OCI-LY3 (cell line): ENCODE results near the gene ACRBP.

Experiments
- H2AFZ ChIP-seq: fragments of 200-600, 300-600 bp; shearing (Covaris generic); 2 replicates; pipeline ENCODE4 v1.6.0; 2014; ENCODE audit warnings: antibody characterized with exemption, low read depth, low read length
- H3K27ac ChIP-seq: fragments of 200-600, 300-600 bp; sonication (generic); 2 replicates; pipeline ENCODE4 v1.5.1; 2014; ENCODE audit warnings: mild to moderate bottlenecking, low read length, moderate library complexity, mixed read lengths
- H3K27me3 ChIP-seq: fragments of 200-600, 300-600 bp; sonication (generic); 2 replicates; pipeline ENCODE4 v1.6.1; 2014; ENCODE audit warnings: low read depth, low read length, mixed read lengths
- H3K36me3 ChIP-seq: fragments of 200-600, 300-600 bp; sonication (generic); replicated peaks from 2 replicates; pipeline ENCODE3; 2014; ENCODE audit warnings: low read depth, low read length, mixed read lengths
- H3K4me1 ChIP-seq: fragments of 300-600, 200-600 bp; sonication (generic); 2 replicates; pipeline ENCODE4 v1.6.1; 2014; ENCODE audit warnings: low read length, mixed read lengths
- H3K4me2 ChIP-seq: fragments of 200-600, 300-600 bp; sonication (generic); 2 replicates; pipeline ENCODE4 v1.6.1; 2014; ENCODE audit warnings: low read length, mixed read lengths
- H3K4me3 ChIP-seq: fragments of 300-600, 200-600 bp; sonication (generic); 2 replicates; pipeline ENCODE4 v1.5.1; 2014; ENCODE audit warnings: antibody characterized with exemption, mild to moderate bottlenecking, low read length, moderate library complexity
- H3K79me2 ChIP-seq: fragments of 300-600, 200-600 bp; shearing (Covaris generic); 2 replicates; pipeline ENCODE4 v1.6.1; 2014; ENCODE audit warnings: mild to moderate bottlenecking, low read length, mixed read lengths
- H3K9ac ChIP-seq: fragments of 300-600, 200-600 bp; shearing (Covaris generic); 2 replicates; pipeline ENCODE4 v1.6.0; 2014; ENCODE audit warnings: mild to moderate bottlenecking, low read length, moderate library complexity
- H3K9me3 ChIP-seq: fragments of 200-600, 300-600 bp; shearing (Covaris generic); 2 replicates; pipeline ENCODE4 v1.6.1; 2014; ENCODE audit warnings: low read length, mixed read lengths; ENCODE audit not compliant: insufficient read depth
- H4K20me1 ChIP-seq: fragments of 200-600, 300-600 bp; sonication (generic); 2 replicates; pipeline ENCODE4 v1.6.1; 2016; ENCODE audit warnings: low read length, mixed read lengths; ENCODE audit not compliant: insufficient read depth
- CTCF ChIP-seq: fragments of 200-600, 300-600 bp; sonication (generic); IDR thresholded peaks from 2 replicates; pipeline ENCODE4 v1.5.1; 2014; ENCODE audit warnings: antibody characterized with exemption, low read length, low read depth
- EZH2phosphoT487 ChIP-seq: fragments of 200-600 bp; shearing (Covaris generic); IDR thresholded peaks from 2 replicates; pipeline ENCODE4 v1.6.1; 2018; ENCODE audit warnings: antibody characterized with exemption, mixed run types, low read depth

Gene ACRBP

DNA sequence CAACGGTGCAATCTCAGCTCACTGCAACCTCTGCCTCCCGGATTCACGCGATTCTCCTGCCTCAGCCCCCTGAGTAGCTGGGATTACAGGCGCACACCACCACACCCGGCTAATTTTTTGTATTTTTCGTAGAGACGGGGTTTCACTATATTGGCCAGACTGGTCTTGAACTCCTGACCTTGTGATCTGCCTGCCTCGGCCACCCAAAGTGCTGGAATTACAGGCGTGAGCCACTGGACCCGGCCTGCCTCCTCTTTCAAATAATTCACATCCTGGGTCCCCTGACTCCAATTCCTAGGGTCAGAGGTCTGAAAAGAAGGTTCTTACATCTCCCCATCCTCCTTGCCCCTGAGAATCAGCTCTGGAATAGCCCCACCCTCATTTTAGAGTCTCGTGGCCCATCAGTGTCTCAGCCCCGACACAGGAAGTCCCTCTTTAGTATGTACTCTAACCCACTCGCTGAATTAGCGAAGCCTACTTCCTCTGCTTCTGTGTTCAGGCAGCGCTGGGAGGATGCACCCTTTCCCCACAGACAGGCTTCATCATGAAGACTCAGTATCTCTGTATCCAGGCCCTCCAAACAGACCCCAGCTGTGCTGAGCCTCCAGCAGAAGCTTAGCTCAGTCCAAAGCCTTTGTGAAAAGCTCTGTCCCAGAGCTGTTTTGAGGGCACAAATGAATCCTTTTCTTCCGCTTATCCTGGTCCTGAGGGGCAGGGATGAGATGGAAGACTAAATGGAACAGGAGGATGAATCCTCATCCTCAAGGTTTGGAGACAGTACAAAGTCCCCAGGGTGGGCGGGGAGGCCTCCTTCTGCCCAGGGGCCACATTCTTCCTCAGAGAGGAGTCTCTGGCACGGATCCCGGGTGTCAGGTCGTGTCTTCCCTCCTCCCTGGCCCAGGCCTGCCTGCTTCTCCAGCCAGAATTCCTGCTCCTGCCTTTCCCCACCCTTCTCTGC, 14.9 kb downstream of the ACRBP start:
- H2AFZ ChIP-seq = peak overlapping the region; percentile 83
- H3K9ac ChIP-seq = peak overlapping the region; percentile 62
- H3K27ac ChIP-seq = peak overlapping the region; percentile 66
- no peak for TF ChIP-seq EZH2phosphoT487
- peak overlapping the region; percentile 80 for H3K4me2 ChIP-seq
- no peaks in the 10 kb centered on the region for H3K79me2 ChIP-seq
- peak overlapping the region; percentile 71 for H3K4me3 ChIP-seq
- H3K9me3 ChIP-seq = no peaks in the 10 kb centered on the region
- no peaks in the 10 kb centered on the region for H3K27me3 ChIP-seq
- no peaks in the 10 kb centered on the region for H3K36me3 ChIP-seq
- H3K4me1 ChIP-seq = peaks cover 46% of the 10 kb centered on the region
- H4K20me1 ChIP-seq = no peaks in the 10 kb centered on the region

DNA sequence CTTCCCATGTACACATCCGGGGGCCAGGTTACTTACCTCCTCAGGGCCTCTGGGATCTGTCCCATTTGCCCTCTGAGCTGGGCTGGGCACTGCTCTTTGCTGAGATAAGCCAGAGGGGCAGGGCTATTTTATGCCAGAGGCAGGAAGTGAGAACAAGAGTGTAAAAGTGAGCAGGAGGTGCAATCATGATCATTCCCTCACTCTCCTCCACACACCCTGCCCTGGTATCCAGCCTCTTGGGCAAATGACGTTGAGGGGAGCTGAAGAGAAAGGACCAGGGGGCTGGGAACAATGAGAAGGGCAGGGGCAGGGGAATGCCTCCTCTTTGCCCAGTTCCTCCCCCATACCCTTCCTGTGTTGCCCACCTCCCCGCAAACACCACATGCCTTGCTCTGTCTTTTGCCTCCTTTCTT, 15.7 kb downstream of the ACRBP start:
- Histone ChIP-seq H3K79me2 (no peaks in the 10 kb centered on the region), H3K4me1 (peaks cover 51% of the 10 kb centered on the region), H3K27me3 (no peaks in the 10 kb centered on the region), H3K27ac (peak overlapping the region; percentile 66), H3K9me3 (no peaks in the 10 kb centered on the region), H2AFZ (peak overlapping the region; percentile 82), H4K20me1 (no peaks in the 10 kb centered on the region), H3K9ac (peak overlapping the region; percentile 62), H3K4me3 (peak overlapping the region; percentile 71), H3K4me2 (peak overlapping the region; percentile 80), H3K36me3 (no peaks in the 10 kb centered on the region)
- TF ChIP-seq EZH2phosphoT487 (no peak), CTCF (no peak)

DNA sequence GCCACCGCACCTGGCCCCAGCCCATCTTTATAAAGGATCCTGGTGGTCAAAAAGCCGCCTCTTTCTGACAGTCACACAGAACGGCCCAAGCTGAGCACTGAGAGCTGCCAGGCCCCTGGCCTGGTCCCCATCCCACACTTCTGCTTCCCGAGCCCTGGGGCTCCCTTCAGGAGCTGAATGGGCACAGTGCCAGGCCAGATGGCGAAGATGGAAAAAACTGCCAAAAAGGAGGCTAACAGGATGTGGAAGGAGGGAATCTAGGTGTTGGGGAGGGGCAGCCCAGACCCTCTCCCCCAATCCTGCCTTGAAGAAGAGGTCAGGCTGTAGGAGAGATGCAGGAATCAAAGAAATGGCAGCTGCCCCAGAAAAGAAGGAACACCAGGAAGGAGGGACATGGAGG, 16.5 kb downstream of the ACRBP start:
- H3K9me3 ChIP-seq = no peaks in the 10 kb centered on the region
- H3K79me2 ChIP-seq = no peaks in the 10 kb centered on the region
- H3K4me2 ChIP-seq = peak overlapping the region; percentile 80
- H3K36me3 ChIP-seq = no peaks in the 10 kb centered on the region
- 0 out of 2 replicates have a peak overlapping the region, but pooled peaks have one; percentile 66 for H3K27ac ChIP-seq
- peak overlapping the region; percentile 82 for H2AFZ ChIP-seq
- H3K27me3 ChIP-seq = no peaks in the 10 kb centered on the region
- H3K4me3 ChIP-seq = peak overlapping the region; percentile 71
- peaks cover 48% of the 10 kb centered on the region for H3K4me1 ChIP-seq
- TF ChIP-seq EZH2phosphoT487 = no peak
- TF ChIP-seq CTCF = no peak
- no peaks in the 10 kb centered on the region for H4K20me1 ChIP-seq
- peak overlapping the region; percentile 62; the same call in 1 of the 2 replicates for H3K9ac ChIP-seq

GRCh38 chr12:6627616-6628015, 19.6 kb downstream of the ACRBP start:
- TF ChIP-seq CTCF (no peak), EZH2phosphoT487 (no peak)
- peak overlapping the region; percentile 47 for H3K4me2 ChIP-seq
- H2AFZ ChIP-seq = peak overlapping the region; percentile 65; the same call in 1 of the 2 replicates
- peak overlapping the region; percentile 4; the same call in 1 of the 2 replicates for H3K9ac ChIP-seq
- H3K27me3 ChIP-seq = no peaks in the 10 kb centered on the region
- H3K9me3 ChIP-seq = no peaks in the 10 kb centered on the region
- H3K36me3 ChIP-seq = no peaks in the 10 kb centered on the region
- no peaks in the 10 kb centered on the region for H3K79me2 ChIP-seq
- H3K4me3 ChIP-seq = peak overlapping the region; percentile 61
- H4K20me1 ChIP-seq = no peaks in the 10 kb centered on the region
- H3K4me1 ChIP-seq = peaks cover 35% of the 10 kb centered on the region
- no peak overlapping the region for H3K27ac ChIP-seq
